SW480 (cell line): Measurements from ENCODE around the gene TCEA3.

ENCODE experiments used
- DNase-seq: peaks from one replicate; pipeline ENCODE4 v3.0.0-alpha.2; 2016; ENCODE audit warnings: low spot score

Gene TCEA3

DNA sequence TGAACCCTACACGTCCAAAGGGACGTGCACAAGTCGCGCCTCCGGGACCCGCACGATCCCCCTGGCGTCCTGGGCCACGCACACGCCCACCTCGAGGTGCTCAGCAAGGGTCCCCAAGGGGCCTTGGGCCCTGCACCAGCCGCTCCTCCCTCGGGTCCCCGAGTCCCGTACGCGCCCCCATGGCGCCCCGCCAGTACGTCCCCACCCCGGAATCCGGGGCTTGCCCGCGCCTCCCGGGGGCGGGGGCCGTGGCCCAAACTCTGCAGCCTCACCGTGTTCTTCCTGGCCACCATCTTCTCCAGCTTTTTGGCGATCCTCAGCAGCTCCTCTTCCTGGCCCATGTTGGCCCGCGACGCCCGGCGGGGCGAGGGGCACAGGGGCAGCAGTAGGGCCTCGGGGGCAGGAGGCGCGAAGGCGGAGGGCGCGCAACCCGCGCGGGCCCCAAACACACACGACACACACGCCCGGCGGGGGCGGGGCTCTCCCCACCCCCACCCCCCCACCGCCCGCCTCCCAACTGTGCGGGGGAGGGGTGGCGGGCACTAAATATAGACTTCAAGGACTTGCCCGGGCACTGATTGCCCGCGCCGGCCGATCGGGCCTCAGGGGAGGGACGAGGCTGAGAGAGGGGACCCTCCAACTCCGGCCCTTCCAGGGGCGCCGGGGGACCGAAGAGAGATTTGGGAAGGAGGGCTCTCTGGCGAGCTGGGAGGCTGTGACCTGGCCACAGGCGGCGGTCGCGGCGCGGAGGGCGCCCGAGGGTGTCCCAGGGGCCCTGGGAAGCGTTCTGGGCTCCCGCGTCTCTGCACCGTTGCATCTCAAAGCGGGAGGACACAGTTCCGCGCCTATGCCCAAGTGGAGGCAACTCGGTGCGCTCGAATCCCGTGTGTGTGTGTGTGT lies at the start of gene TCEA3:
TSS of gene TCEA3 (minus strand) at position 456 of the 900 bp plus-strand sequence. CDS start at position 341, 115 bp downstream.
- peak; percentile 26 for DNase-seq

DNA sequence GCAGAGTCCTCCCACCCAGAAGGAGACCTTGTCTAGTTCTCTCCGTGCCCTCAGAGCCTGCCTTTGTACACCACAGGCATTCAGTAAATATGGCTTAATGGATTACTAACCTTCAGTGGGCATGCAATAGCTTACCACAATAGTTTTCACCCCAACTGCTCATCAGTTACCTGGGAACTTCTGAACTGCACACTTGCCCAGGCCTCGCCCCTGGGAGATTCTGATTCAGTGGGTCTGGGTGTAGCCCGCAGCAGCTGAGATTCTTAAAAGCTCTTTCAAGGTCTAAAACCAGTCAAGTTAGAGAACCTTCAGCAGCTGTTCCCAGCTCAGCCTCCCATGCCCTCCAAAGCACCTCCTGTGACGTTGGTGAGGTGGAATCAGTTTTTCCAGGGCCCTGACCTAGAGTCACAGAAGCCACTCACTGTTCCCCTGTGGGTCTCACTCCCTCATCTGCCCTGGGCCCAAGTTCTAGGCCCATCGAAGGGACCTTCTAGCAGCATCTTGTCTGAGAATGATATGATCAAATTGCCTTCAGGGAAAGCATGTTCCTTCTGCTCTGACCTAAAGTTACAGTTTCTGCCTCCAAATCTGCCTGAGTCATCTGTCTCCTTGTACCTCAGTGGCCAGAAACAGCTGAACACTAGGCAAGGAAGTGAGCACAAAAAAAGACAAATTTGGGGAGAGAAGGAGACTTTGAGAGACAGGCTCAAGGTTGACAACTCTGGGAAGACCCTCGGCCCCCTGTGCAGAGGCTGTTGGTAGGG lies 48.7 kb upstream of the TCEA3 start:
- DNase-seq, result peak; percentile 58

DNA sequence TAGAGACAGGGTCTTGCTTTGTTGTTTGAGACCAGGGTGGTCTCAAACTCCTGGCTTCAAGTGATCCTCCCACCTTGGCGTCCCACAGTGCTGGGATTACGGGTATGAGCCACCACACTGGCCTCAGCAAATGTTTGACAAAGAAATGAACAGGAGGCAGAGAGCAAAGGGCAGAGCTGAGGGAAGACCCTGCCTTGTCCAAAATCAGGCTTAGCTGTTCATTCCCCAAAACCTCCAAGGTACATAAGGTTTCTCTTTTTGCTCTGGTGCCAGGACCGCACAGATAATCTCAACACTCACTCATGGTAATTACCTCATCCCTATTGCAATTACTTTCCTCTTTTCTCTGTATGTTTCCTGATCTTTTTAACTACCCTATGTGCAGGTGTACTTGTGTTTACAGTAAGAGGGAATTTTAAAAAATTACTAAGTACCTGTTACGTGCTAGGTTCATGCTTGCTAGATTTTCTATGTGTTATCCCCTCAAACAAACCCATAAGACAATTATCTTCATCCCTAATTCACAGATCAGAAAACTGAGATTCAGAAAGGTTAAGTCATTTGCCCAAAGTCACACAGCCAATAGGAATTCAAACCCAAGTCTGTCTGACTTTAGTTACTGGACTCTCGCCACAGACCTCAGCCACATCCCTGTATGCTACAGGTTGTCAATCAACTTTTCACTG lies 47.9 kb upstream of the TCEA3 start:
- no peak for DNase-seq

DNA sequence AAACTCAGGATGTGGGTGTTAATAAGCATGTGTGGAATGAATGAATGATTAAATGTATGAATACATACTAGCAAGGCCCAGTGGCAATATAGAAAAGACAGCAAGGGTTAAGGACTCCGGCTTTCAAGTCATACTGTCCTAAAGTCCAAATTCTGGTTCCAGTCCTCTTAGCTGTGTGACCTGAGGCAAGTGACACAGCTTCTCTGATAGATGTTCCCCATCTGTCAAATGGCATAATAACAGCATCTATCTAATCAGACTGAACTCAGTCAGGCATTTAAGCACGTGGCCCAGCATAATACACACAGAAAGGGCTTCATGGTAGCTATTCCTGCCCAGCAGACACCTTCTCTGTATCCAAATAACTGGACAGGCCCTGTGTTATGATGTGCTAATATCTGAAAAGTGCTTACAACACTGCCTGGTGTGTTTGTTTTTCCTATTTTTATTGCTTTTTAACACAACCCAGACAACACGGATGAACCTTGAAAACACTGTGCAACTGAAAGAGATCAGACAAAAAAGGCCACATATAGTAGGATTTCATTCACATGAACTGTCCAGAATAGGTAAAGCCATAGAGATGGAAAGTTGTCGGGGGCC lies 47.0 kb upstream of the TCEA3 start:
- no peak for DNase-seq

DNA sequence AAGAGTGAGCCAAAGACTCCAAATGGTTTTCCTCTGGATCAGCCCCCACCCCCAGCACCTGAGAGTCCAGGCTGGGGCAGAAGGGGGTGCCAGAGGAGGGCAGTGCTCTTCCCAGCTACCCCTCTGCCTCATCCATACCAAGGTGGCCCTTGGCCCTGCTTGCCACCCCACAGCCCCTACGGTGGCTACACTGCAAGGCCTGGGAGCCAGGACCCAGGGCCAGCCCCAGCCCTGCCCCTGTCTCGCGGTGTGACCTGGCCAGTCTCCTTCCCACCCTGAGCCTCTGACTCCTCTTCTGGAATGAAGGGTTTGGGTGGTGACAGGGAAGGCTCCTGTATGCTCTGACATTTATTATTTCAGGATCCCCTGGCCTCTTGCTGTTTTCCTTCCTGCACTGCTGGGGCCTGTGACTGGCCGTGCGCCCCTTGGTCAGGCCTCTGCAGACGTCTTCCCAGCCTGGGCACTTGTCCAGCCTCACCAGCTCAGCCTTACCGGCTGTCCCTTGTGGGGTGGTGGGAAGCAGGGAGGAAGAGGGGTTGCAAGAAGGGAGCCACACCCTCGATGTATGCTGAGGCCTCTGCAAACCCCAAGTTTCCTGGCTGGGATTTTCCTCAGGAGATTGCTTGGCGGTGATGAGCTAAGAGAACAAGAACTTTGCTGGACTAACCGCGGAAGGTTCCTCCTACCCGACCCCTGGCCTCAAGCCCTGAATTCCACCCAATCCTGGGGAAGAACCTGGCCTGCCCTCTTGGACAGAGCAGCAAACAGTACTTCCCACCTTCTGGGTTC lies 45.9 kb upstream of the TCEA3 start:
- DNase-seq, result no peak

DNA sequence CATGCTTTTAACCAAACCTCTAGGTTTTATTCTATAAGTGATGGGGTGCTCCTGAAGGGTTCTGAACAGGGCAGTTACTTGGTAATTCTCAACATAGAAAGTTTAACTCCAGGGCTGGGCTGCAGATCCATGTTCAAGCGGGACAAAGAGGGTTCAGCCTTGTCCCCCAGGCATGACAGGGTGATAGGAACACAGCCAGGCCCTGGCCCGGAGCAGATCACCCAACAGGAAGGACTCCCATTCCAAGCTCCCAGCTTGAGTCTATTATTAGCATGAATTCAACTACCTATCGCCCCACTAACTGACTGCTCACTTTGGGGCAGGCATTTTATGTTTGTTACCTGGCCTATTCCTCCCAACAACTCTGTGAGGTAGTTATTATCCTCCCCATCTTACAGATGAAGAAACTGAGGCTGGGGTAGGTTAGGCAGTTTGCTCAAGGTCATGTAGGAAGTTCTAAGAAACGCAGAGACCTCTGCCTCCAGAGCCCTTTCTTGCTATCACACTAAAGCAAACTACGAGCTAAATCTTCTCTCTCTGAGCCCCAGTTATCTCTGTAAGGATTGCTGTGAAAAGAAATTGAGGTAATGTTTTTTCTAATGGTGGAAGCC lies 44.9 kb upstream of the TCEA3 start:
- no peak for DNase-seq

DNA sequence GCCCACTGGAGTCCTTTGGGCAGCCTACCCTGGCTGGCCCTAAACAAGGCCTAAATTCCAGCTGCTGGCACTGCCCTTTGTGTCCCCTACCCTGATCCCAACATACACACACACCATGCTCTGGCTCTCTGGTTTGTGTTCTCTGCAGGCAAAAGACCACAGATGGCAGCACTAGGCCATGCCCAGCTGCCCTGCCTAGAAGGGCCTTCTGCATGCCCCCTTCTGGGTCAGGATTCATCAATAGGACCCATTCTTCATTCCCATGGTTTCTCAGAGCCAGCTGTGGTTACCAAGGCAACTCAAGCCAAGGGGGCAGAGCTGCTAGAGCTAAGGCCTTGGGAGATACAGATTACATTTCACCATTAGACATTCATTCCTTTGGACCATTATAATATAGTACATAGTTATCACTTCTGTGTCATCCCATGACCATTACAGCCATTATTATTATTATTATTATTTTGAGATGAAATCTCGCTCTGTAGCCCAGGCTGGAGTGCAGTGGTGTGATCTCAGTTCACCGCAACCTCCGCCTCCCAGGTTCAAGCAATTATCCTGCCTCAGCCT lies 42.0 kb upstream of the TCEA3 start:
- no peak for DNase-seq

DNA sequence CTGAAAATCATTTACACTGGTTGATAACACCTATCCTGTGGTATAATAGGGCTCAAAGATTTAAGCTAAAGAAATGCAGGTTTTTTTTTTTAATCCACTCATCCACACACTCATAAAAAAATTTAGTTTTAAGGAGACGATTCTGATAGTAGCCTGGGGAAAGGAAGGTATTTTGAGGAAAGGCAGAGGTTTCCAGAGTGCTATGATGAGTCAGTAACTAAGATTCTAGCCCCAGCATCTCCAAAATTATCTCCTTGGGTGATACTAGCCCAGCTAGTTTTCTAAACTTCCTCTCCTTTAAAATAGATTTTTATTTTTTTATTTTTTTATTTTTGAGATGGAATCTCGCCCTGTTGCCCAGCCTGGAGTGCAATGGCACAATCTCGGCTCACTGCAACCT lies 38.7 kb upstream of the TCEA3 start:
- DNase-seq, result no peak

DNA sequence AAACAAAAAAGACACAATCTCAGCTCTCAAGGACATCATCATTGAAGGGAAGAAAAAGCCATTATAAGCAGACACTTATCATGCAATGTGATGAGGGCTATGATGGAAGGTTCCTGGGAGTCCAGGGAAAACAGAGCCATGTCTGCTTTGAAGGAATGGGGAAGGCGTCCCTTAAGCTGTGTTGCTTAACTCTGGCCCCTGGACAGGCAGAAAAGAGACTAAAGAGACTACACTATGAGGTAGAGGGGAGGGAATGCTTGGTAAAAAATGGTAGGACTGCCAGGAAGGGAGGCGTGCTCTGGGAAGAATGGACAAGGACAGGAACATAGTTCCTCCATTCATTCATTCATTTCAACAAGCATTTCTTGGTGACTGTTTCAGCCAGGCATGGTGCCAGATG lies 38.2 kb upstream of the TCEA3 start:
- no peak for DNase-seq

DNA sequence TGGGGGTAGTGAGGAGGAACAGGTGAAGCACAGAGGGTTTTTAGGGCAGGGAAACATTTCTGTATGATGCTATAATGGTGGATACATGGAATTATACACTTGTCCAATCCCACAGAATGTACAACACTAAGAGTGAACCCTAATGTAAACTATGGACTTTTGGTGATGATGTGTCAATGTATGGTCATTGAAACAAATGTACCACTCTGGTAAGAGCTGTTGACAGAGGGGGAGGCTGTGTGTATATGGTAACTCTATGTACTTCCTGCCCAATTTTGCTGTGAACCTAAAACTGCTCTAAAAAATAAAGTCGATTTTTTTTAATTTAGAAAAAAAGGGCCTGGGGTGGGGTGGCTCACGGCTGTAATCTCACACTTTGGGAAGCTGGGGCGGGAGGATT lies 36.5 kb upstream of the TCEA3 start:
- no peak for DNase-seq

DNA sequence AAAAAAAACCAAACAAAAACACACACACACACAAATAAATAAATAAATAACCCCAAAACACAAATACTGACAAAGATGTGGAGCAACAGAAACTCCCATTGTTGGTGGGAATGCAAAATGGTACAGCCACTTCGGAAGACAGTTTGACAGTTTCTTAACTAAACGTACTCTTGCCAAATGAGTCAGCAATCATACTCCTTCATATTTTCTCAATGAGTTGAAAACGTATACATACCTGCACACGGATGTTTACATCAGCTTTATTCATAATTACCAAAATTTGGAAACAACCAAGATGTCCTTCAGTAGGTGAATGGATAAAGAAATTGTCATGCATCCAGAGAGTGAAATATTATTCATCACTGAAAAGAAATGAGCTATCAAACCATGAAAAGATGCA lies 36.0 kb upstream of the TCEA3 start:
- DNase-seq, result no peak

DNA sequence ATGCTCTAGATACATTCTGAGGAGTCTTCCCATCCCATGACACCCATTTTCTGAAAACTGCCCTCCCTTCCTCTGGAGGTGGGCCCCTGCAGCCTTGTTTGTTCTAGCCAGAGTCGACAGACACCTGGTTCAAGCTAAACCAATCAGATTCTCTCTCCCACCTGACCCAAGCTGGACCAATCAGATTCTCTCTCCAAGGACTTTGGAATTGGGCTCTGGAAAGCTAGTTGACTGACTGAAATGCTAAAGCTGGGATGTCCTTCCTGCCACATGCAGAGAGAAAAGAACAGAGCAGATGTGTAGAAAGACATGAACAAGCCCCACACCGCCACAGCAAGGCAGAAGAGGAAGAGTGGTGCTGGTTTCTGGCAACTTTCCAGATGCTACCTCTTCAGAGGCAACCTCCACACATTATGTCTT lies 34.8 kb upstream of the TCEA3 start:
- no peak for DNase-seq

DNA sequence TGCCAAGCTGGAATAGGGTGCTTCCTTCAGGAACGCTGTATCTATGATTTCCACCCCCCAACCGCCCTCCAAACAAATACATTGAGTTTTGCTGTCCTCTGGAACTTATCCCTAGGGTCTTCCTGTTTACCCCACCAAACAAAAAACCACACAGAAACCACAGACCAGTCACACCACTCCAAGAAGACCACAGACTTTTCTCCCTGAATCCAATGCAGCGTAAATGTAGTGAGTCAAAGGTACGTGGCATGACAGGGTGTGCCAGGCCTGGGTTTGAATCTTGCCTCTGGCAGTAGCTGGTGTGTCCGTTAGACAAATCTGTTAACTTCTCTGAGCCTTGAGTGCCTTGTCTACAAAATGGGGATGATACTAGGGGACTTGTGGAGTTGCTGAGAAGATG lies 31.7 kb upstream of the TCEA3 start:
- no peak for DNase-seq

DNA sequence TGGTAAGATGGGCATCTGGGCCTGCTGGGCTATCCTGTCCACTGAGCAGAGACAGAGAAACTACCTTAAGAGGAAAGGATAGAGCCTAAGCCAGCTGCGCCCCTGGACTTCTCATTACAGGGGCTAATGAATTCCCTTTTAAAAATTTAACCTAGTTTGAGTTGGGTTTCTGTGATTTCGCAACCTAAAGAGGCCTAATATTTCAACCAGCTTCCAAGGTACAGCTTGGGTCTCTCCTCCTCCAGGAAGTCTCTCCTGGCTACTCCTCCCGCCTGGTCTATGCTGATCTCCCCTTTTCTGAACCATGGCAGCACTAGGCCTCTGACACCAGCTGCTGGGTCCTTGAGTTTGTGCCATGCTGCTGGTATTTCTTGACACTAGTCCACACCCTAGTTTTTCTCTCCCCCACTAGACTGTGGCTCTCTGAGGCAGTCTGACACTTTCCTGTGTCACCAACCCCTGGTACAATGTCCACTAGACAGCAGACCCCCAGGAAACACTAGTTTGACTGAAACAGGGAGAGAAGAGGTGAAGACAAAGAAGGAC lies 29.0 kb upstream of the TCEA3 start:
- DNase-seq, result no peak

DNA sequence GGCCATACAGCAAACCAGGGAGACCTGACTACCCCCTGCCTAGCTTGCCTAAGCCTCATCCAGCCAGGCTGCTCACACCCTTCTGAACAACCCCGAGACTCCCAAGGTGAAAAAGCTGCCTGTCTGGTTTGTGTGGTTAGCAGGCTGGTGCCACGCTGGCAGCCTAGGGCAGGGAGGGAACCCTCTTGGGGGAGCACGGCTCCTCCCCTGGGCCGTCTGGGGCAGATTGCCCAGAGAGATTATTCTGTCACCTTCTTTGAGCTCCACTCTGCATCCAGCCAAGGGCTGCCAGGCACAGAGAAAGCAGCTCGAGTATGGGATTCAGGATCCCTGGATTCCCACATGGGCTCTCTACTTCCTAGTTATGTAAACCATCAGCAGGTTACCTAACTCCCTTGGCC lies 27.5 kb upstream of the TCEA3 start:
- DNase-seq, result peak; percentile 22

DNA sequence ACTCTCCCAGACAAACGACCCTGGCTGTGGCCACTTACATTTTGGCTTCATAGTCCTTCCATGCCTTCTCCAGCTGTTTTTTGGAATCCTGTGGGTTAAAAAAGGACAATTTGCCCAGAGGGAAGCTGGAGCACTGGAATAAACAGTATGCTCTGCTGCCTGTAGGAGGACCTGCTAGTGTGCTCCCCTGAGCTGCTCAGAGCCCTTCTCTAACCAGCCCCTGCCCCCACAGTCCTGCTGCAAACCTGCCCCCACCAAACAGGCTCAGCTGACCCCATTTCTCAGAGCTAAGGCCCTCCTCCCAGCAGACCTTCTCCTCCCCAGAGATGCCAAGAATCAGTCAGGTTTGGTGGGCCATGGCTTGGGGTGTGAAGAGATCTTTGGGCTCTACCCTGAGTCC lies 26.9 kb upstream of the TCEA3 start:
- no peak for DNase-seq

DNA sequence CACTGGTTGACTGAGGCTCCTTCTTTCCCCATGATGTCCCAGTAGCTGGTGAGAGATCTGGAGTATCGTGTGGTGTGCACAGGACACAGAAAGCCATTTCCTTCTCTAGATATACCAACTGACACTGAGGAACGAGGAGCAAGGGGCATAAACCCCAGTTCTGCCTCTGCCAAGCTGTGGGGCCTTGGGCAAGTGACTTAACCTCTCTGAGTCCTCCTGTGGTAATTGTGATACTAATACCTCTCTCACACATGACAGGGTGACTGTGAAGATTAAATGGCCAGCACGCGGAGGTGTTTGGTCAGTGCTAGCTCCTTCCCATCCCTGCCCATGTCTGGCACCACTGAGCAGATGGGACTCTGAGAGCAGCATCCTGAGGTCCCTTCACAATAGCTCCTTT lies 26.3 kb upstream of the TCEA3 start:
- no peak for DNase-seq

DNA sequence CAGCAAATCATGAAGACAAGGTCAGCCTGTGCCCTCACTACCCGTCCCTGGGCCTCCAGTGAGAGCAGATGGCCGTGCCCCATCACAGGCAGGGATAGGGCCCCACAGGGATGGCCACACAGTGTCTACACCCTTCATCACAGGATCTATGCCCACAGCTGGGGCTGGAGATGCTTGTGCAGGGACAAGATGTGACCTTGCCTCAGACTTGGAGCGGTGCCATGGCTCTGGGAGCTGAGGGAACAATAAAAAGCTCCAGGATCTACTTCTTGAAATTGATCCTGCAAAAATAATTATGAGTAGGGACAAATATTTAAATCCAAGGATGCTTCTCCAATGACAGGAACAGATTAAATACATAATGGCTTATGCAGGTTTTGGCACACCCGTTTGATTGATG lies 25.4 kb upstream of the TCEA3 start:
- DNase-seq, result no peak

DNA sequence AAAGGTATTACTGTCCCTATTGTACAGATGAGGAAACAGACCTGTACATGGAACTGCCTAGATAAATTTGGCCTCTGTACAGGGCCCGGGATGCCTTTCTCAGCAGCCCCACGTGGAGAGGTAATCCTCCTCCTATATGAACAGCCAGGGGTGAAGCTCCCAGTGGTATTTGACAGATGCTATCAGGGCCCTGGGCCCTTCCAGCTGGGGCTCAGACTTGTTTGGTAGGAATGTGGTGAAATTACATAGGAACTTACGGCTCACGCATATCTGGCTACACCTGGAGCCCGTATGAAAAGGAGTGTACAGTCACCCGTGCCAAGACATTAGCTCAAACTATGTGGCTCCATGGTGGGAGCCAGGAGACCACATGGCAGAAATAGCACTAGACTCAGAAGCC lies 24.8 kb upstream of the TCEA3 start:
- DNase-seq, result no peak

DNA sequence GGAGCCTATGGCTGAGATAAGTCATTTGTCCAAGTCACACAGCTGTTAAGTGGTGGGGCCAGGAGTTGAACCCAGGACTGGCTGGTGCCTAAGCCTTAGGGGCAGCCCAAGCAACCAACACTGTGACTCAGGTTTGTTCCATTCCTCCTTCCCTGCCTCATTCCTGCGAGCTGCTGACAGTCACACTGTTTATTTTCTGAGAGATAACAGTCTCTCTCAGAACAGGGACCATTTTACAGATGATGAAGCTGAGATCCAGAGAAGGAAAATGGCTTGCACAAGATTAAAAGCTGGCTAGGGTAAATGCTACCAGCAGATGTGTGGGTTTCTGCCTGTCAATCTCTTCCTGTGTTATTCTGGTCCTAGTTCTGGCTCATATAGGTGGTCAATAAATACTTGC lies 24.3 kb upstream of the TCEA3 start:
- no peak for DNase-seq
